Measurements from ENCODE around the gene CACNB3. TPM values are rescaled to one million over a fixed set of nuclear protein-coding genes. Genes with fewer than 3 reads are reported as not detected.

The CACNB3 gene
- total and polyA plus RNA-seq, 8 donors = under 0.01 to 140 (median 12.7) TPM

DNA sequence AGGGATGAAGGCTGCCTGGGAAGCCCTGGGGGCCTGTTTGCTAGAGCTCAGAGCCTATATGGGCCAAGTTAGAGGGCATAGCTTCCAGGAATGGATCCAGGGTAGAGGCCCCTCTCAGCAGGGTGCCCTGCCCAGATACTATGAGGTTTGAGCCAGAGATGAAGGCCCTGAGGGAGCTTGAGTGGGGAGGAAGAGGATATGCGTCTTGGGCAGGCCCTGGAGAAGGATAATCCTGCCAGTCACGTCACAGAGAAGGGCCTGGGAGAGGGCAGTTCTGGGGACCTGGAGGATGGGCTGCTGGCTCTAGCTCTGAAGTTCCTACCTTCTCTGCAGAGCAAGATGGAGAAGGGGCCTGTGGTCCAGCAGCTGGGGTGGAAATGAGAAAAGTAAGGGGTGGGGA, 5.9 kb upstream of the CACNB3 start:
- no peak for TF ChIP-seq POLR2A (IDR thresholded peaks at IDR 0.05)

GRCh38 chr12:48813465-48814261, 4.6 kb upstream of the CACNB3 start:
- Histone ChIP-seq H3K4me3 (peak overlapping the region; percentile 79 to 85 (median 80)), H3K36me3 (no peaks in the 10 kb centered on the region), H3K9me3 (no peaks in the 10 kb centered on the region), H3K27me3 (peaks cover 0 to 7% (median 0%) of the 10 kb centered on the region in 3 donors), H3K4me1 (peaks cover 41 to 75% (median 47%) of the 10 kb centered on the region in 4 donors), H3K27ac (peak overlapping the region; percentile 80 to 93 (median 89))
- intact Hi-C loops (cut with DNase I; ENCODE audit: low total_unique reads) = no loop called here
- 22 to 28% (median 28%) methylated on average over 18 of the region's 18 CpGs for WGBS, 5 donors
- TF ChIP-seq, protein P1, sequence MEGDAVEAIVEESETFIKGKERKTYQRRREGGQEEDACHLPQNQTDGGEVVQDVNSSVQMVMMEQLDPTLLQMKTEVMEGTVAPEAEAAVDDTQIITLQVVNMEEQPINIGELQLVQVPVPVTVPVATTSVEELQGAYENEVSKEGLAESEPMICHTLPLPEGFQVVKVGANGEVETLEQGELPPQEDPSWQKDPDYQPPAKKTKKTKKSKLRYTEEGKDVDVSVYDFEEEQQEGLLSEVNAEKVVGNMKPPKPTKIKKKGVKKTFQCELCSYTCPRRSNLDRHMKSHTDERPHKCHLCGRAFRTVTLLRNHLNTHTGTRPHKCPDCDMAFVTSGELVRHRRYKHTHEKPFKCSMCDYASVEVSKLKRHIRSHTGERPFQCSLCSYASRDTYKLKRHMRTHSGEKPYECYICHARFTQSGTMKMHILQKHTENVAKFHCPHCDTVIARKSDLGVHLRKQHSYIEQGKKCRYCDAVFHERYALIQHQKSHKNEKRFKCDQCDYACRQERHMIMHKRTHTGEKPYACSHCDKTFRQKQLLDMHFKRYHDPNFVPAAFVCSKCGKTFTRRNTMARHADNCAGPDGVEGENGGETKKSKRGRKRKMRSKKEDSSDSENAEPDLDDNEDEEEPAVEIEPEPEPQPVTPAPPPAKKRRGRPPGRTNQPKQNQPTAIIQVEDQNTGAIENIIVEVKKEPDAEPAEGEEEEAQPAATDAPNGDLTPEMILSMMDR (IDR thresholded peaks at IDR 0.05) = no peak
- TF ChIP-seq POLR2A (IDR thresholded peaks at IDR 0.05) = no peak
- TF ChIP-seq POLR2AphosphoS5 (IDR thresholded peaks at IDR 0.05) = no peak
- no peak for TF ChIP-seq EP300 (IDR thresholded peaks at IDR 0.05)
- DNase-seq = no peak

More for the DNA sequence above, 5.9 kb upstream of the CACNB3 start:
- Histone ChIP-seq H3K27me3 (no peaks in the 10 kb centered on the region), H3K9me3 (no peaks in the 10 kb centered on the region), H3K4me1 (peaks cover 30 to 62% (median 38%) of the 10 kb centered on the region in 4 donors), H3K4me3 (no peak overlapping the region), H3K36me3 (no peaks in the 10 kb centered on the region), H3K27ac (peak overlapping the region in 4 of 5 donors; percentile 55 to 90 (median 62))
- intact Hi-C loops (cut with DNase I; ENCODE audit: low total_unique reads) = no loop called here
- WGBS, 5 donors = 52 to 71% (median 68%) methylated on average over 2 of the region's 2 CpGs
- no peak for DNase-seq

DNA sequence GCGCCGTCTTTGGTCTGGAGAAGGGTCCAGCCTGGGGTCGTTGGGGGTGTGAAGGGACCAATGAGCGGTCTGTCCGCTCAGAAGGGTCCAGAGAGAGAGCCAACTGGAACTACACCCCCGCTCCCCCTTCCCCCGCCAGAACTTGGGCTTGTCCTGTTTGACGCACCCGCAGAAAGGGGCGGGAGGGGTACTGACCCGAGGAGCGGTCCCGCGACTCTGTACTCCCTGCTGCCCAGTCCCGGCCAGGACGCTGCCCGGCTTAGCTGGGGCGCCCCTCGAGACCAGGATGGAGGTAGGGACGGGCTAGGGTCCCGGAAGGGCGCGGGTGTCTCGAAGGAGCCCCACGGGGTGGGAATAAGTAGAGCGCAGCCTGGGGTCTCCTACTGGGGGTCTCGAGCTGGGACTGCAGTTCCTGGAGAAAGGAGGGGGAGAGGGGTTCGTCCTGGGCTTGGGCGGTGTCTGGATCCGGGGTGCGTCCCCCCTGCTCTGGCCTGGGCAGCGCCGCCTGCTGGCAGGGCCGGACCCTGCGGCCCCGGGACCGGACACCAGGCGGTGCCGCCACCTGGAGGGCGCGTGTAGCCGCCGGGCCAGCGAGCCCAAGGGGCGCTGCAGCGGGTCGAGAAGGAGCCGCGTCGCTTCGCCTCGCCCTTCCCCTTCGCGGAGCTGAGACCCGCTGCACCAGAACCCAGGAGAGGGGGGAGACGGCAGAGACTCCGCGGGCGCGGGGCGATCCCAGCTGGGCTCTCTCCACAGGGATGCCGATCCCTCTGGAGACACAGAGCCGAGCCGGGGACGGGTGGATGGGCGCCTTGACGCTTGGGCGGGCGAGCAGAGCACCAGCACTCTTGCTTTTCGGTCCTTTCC, 3.8 kb upstream of the CACNB3 start:
- Histone ChIP-seq H3K9me3 (no peaks in the 10 kb centered on the region), H3K36me3 (no peaks in the 10 kb centered on the region), H3K27me3 (peaks cover 0 to 7% (median 0%) of the 10 kb centered on the region in 3 donors), H3K4me1 (peaks cover 44 to 83% (median 54%) of the 10 kb centered on the region in 4 donors), H3K27ac (peak overlapping the region; percentile 80 to 93 (median 89)), H3K4me3 (peak overlapping the region; percentile 79 to 85 (median 80))
- DNase-seq = peak; percentile 90 to 95
- intact Hi-C loops (cut with DNase I; ENCODE audit: low total_unique reads) = no loop called here
- TF ChIP-seq POLR2AphosphoS5 (IDR thresholded peaks at IDR 0.05) = peak in 2 of 3 donors; percentile 54 to 75
- TF ChIP-seq, protein P1 (IDR thresholded peaks at IDR 0.05) = peak in 5 of 7 experiments; percentile 82 to 100 (median 99)
- no peak for TF ChIP-seq EP300 (IDR thresholded peaks at IDR 0.05)
- TF ChIP-seq POLR2A (IDR thresholded peaks at IDR 0.05) = peak in 1 of 4 donors; percentile 33
- WGBS, 5 donors = 1 to 3% (median 1%) methylated on average over 25 to 70 of the region's 70 CpGs

- H3K9me3 ChIP-seq = no peaks in the 10 kb centered on the region
- intact Hi-C loops (cut with DNase I; ENCODE audit: low total_unique reads) = no loop called here
- peaks cover 0 to 7% (median 0%) of the 10 kb centered on the region in 3 donors for H3K27me3 ChIP-seq
- WGBS, 5 donors = 1 to 3% (median 1%) methylated on average over 43 to 54 of the region's 54 CpGs
- peak; percentile 84 to 96 for DNase-seq
- TF ChIP-seq POLR2A (IDR thresholded peaks at IDR 0.05) (peak in 1 of 4 donors; percentile 47), EP300 (IDR thresholded peaks at IDR 0.05) (no peak), POLR2AphosphoS5 (IDR thresholded peaks at IDR 0.05) (peak in 2 of 3 donors; percentile 66 to 89)
- H3K4me1 ChIP-seq = peaks cover 44 to 82% (median 53%) of the 10 kb centered on the region in 4 donors
- H3K27ac ChIP-seq = peak overlapping the region; percentile 80 to 93 (median 89)
- peak overlapping the region; percentile 79 to 85 (median 80) for H3K4me3 ChIP-seq
- H3K36me3 ChIP-seq = no peaks in the 10 kb centered on the region
Measured at GRCh38 chr12:48815126-48816110, 2.9 kb upstream of the CACNB3 start.

All from stomach (tissue), 9 donors.